ENCODE data around the gene MYLK4. TPM values are rescaled to one million over a fixed set of nuclear protein-coding genes. Genes with fewer than 3 reads are reported as not detected.

Gene MYLK4
- total RNA-seq, 1 donor from 2014 or later, result 1.1 TPM

DNA sequence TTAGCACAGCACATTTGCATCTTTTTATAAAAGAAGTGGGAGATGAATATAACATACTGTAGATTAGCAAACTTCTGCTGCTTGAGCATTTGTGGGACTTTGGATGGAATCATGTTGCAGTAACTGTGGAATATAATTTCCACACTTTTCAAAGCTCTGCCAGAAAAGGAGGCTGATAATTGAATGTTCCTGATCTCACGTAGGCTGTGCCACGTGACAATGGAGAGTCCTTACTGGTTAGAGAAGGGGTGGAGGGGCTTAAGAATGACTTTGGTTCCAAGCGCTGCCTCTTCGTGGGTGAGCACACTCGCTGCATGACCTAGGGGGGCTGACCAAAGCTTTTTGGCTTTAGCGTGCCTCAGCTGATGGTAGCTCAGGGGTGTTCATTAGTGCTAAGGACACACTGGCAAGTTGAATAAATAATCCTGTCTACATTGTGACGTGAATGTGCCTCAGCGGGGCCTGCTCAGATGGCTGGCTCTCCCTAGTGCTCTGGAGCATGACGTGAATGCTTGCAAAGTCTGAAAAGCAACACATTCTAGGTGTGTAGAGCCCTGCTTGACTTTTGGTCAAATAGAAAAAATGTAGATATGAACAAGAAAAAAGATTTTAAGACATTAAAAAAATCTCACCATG is 29.5 kb upstream of the MYLK4 start:
- Mint-ChIP-seq H3K36me3 (ENCODE audit: low read depth) (peaks cover 2% of the 10 kb centered on the region), H3K27ac (ENCODE audit: unreplicated experiment) (no peak overlapping the region), H3K4me3 (ENCODE audit: unreplicated experiment) (no peak overlapping the region), H3K4me1 (ENCODE audit: low read depth) (peaks cover 24% of the 10 kb centered on the region), H3K9me3 (ENCODE audit: low read depth) (no peaks in the 10 kb centered on the region), H3K27me3 (ENCODE audit: low read depth) (no peaks in the 10 kb centered on the region)
- no peak for TF ChIP-seq CTCF (IDR thresholded peaks at IDR 0.05)
- DNase-seq (ENCODE audit: low spot score), result no peak

DNA sequence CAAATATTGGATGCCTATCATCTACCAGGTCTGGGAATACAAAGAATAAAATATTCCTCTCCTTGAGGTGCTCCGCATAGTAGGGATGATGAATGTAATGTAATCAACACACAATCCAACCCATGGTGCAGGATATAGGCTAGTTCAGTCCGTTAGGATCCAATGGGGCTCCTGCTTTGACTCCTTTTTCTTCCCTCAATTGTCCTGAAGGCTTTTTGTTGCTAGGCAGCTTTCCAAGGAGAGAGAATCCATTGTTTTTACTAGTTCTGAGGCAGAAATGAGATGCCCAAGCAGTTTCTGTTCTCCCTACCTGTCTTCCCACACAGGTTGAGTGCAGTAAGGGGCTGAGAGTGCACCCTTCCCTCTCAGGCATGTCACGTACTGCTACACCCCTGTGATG is 26.5 kb upstream of the MYLK4 start:
- H3K9me3 Mint-ChIP-seq (ENCODE audit: low read depth), result no peaks in the 10 kb centered on the region
- no peak overlapping the region for H3K4me3 Mint-ChIP-seq (ENCODE audit: unreplicated experiment)
- peaks cover 19% of the 10 kb centered on the region for H3K4me1 Mint-ChIP-seq (ENCODE audit: low read depth)
- no peak for DNase-seq (ENCODE audit: low spot score)
- no peaks in the 10 kb centered on the region for H3K36me3 Mint-ChIP-seq (ENCODE audit: low read depth)
- no peak for TF ChIP-seq CTCF (IDR thresholded peaks at IDR 0.05)
- no peaks in the 10 kb centered on the region for H3K27me3 Mint-ChIP-seq (ENCODE audit: low read depth)
- H3K27ac Mint-ChIP-seq (ENCODE audit: unreplicated experiment), result no peak overlapping the region

DNA sequence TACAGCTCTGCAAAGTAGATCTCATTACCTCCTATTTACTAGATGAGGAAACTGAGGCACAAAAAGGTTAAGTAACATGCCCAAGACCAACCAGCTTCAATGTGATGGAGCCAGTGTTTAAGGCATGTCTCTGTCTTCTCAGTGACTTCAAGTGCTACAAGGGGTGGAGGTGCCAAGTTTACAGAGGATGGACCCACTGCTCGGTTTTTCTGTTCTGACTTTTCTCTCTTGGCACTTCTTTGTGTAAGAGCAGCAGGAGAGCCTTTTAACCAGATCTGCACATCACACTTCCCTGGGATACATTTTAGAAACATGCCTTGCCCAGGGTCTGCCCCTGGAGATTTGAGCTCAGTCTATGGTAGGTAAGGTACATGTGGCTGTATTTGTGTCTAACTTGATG is 24.3 kb upstream of the MYLK4 start:
- Mint-ChIP-seq H3K9me3 (ENCODE audit: low read depth) (no peaks in the 10 kb centered on the region), H3K27ac (ENCODE audit: unreplicated experiment) (no peak overlapping the region), H3K4me3 (ENCODE audit: unreplicated experiment) (no peak overlapping the region), H3K27me3 (ENCODE audit: low read depth) (no peaks in the 10 kb centered on the region), H3K36me3 (ENCODE audit: low read depth) (no peaks in the 10 kb centered on the region), H3K4me1 (ENCODE audit: low read depth) (peaks cover 28% of the 10 kb centered on the region)
- DNase-seq (ENCODE audit: low spot score), result no peak
- no peak for TF ChIP-seq CTCF (IDR thresholded peaks at IDR 0.05)

GRCh38 chr6:2773449-2773848 is 22.7 kb upstream of the MYLK4 start:
- H3K36me3 Mint-ChIP-seq (ENCODE audit: low read depth), result no peaks in the 10 kb centered on the region
- no peaks in the 10 kb centered on the region for H3K9me3 Mint-ChIP-seq (ENCODE audit: low read depth)
- no peaks in the 10 kb centered on the region for H3K27me3 Mint-ChIP-seq (ENCODE audit: low read depth)
- peaks cover 42% of the 10 kb centered on the region for H3K4me1 Mint-ChIP-seq (ENCODE audit: low read depth)
- no peak overlapping the region for H3K4me3 Mint-ChIP-seq (ENCODE audit: unreplicated experiment)
- H3K27ac Mint-ChIP-seq (ENCODE audit: unreplicated experiment), result peak overlapping the region; percentile 58
- DNase-seq (ENCODE audit: low spot score), result no peak
- TF ChIP-seq CTCF (IDR thresholded peaks at IDR 0.05), result no peak

DNA sequence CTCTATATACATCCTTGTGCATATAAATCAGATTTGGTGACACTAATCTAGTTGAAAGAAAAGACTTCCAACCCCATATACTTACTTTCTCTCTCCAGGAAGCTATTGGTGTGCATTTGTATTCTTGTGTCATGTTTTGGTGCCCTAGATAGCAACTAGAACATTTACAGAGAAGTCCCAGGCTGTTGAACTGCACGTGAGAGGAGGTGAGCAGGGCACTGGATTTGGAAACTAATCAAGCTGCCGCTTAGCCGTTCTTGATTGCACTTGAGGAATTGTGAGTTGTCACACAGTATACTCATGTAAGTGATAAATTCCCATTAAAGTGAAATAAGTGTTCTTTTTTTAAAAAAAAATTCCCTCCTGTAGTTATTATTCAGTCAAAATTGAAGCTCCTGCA is 22.1 kb upstream of the MYLK4 start:
- TF ChIP-seq CTCF (IDR thresholded peaks at IDR 0.05), result no peak
- Mint-ChIP-seq H3K27me3 (ENCODE audit: low read depth) (no peaks in the 10 kb centered on the region), H3K4me1 (ENCODE audit: low read depth) (peaks cover 48% of the 10 kb centered on the region), H3K9me3 (ENCODE audit: low read depth) (no peaks in the 10 kb centered on the region), H3K4me3 (ENCODE audit: unreplicated experiment) (no peak overlapping the region), H3K36me3 (ENCODE audit: low read depth) (no peaks in the 10 kb centered on the region), H3K27ac (ENCODE audit: unreplicated experiment) (peak overlapping the region; percentile 34)
- DNase-seq (ENCODE audit: low spot score), result no peak

Measured in chondrocyte (in vitro differentiated cells).